Neuron (in vitro differentiated cells): Measurements from ENCODE around the gene VRK3.
"Not testable (repeated sequence)": the region's sequence is repeated elsewhere in the genome, so short reads cannot be mapped to it uniquely, and the experiment has no call there.

Experiments used
- H2AFZ ChIP-seq: one replicate; pipeline ENCODE4 v1.6.1; 2013; ENCODE audit warnings: low read depth, mild to moderate bottlenecking, inconsistent platforms, low read length, moderate library complexity
- H3K27me3 ChIP-seq: one replicate; pipeline ENCODE4 v1.6.1; 2013; ENCODE audit warnings: low read length; ENCODE audit not compliant: insufficient read depth
- H3K36me3 ChIP-seq: one replicate; pipeline ENCODE4 v1.6.1; 2013; ENCODE audit warnings: low read length; ENCODE audit not compliant: insufficient read depth
- H3K4me1 ChIP-seq: one replicate; pipeline ENCODE4 v1.6.1; 2013; ENCODE audit warnings: low read length; ENCODE audit not compliant: insufficient read depth
- H3K4me3 ChIP-seq: 2 replicates; pipeline ENCODE4 v1.5.1; 2013; ENCODE audit warnings: mild to moderate bottlenecking, low read length, moderate library complexity
- H3K9me3 ChIP-seq: one replicate; pipeline ENCODE4 v1.6.1; 2013; ENCODE audit warnings: low read length

The VRK3 gene

DNA sequence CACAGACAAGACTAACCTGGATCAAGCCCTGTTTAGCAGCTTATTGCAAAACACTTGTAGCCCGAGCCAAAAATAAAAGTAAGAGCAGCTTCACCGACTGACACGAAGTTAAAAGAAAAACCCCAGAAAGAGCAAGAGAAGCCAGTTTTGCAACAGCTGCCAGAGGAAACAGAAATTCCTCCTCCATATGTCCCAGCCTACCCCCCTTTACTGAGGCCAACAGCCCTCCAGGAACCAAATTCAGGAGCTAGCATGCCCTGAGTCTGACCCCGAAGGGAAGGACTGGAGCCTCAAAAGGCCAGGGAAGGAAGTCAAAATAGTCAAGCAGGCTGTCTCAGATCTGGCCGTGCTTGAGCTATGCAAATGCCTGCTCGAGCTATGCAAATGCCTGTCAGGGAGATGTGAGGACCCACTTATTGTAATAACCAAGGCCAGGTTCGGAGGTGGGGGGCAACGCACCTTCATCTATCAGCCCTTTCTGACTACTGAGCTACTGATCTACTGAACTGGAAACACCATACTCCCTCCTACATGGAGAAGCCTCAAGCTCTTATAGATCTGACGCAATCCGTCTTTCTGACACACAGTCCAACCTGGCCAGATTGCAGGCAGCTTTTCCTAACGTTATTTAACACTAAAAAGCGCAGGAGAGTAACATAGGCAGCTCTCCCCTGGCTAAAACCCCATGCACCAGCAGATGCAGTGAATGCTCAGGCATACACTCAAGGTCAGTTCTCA, 70.9 kb downstream of the VRK3 start:
- H3K27me3 ChIP-seq, result no peaks in the 10 kb centered on the region

DNA sequence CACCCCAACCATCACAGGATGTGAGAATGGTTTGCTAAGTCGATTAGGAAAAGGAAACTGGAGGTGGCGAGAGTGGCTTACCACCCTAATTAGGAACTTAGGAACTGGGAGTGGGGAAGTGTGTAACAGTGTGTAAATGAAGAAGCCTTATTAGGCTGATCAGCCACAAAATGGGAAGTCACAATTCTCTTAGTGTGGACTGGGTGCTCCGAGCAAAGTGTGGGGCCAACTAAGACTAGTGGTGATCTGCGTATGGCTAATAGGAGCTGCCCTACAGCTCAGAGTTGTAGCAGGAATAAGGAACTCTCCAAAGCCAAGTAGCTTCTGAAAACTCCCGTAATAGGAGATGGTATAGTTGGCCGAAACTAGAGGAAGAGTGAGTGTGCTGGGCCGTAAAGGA, 71.8 kb downstream of the VRK3 start:
- Histone ChIP-seq H3K27me3 (no peaks in the 10 kb centered on the region), H3K36me3 (no peaks in the 10 kb centered on the region), H3K4me3 (no peak overlapping the region), H3K9me3 (no peaks in the 10 kb centered on the region), H3K4me1 (peaks cover 17% of the 10 kb centered on the region), H2AFZ (no peak overlapping the region)

More for the DNA sequence above, 70.9 kb downstream of the VRK3 start:
- Histone ChIP-seq H3K4me3 (no peak overlapping the region), H2AFZ (no peak overlapping the region), H3K36me3 (no peaks in the 10 kb centered on the region), H3K9me3 (no peaks in the 10 kb centered on the region), H3K4me1 (peaks cover 17% of the 10 kb centered on the region)

- H3K4me1 ChIP-seq, result peaks cover 17% of the 10 kb centered on the region
- H3K9me3 ChIP-seq, result no peaks in the 10 kb centered on the region
- no peaks in the 10 kb centered on the region for H3K36me3 ChIP-seq
- H3K4me3 ChIP-seq, result no peak overlapping the region
- no peaks in the 10 kb centered on the region for H3K27me3 ChIP-seq
- no peak overlapping the region for H2AFZ ChIP-seq
These were observed 72.3 kb downstream of the VRK3 start for GRCh38 chr19:49952906-49953305.

DNA sequence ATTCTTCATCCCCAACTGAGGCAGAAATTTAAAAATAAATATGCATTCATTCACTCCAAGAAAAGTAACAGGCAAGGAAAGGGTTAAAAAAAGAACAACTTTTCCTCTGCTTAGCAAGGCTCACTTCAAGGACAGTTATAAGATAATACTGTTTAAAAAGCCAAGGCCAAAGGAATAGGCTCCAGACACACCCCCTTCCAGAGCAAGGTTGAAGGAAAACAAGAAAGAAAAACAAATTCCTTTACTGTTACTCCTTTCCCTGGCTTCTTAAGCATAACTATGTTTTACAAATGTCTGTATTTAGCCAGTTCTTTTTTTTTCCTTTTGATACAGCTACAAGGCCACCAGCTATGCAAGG, 72.7 kb downstream of the VRK3 start:
- Histone ChIP-seq H3K27me3 (no peaks in the 10 kb centered on the region), H3K4me1 (peaks cover 17% of the 10 kb centered on the region), H2AFZ (no peak overlapping the region), H3K4me3 (no peak overlapping the region), H3K36me3 (no peaks in the 10 kb centered on the region), H3K9me3 (no peaks in the 10 kb centered on the region)

DNA sequence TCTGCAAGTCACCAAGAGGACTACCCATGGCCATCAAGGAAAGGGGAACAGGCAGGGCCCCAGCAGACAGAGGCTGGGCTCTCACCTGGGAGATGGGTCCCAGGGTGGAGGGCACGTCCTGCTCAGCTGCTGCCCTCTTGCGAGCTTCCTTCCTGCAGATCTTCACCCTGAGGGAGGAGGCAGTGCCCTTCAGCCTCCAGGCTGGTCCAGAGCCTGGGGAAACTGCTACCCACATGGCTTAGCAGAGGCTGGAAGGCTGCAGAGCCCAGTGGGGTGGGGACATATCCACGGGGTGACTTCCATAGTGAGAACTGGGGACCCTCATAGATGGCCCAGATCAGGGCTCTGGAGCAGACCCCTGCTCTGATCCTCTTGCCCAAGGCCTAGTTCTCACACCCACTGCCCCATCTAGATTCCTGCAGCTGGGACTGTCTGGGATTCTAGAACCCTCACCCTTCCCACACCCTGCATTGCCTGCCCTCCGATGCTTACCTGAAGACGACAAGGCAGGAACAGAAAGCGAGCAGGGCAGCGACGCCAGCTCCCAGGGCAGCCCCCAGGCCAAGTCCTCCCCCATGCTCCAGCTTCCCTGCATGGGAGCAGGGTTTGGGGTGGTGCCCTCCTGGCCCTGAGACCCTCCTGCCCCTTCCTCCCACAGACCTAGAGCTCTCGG, 73.2 kb downstream of the VRK3 start:
- Histone ChIP-seq H3K27me3 (no peaks in the 10 kb centered on the region), H3K36me3 (no peaks in the 10 kb centered on the region), H3K4me3 (no peak overlapping the region), H2AFZ (no peak overlapping the region), H3K9me3 (no peaks in the 10 kb centered on the region), H3K4me1 (peaks cover 17% of the 10 kb centered on the region)

GRCh38 chr19:49950956-49951526, 74.1 kb downstream of the VRK3 start:
- Histone ChIP-seq H3K36me3 (no peaks in the 10 kb centered on the region), H3K9me3 (no peaks in the 10 kb centered on the region), H2AFZ (no peak overlapping the region), H3K4me1 (peaks cover 17% of the 10 kb centered on the region), H3K27me3 (no peaks in the 10 kb centered on the region), H3K4me3 (no peak overlapping the region)

DNA sequence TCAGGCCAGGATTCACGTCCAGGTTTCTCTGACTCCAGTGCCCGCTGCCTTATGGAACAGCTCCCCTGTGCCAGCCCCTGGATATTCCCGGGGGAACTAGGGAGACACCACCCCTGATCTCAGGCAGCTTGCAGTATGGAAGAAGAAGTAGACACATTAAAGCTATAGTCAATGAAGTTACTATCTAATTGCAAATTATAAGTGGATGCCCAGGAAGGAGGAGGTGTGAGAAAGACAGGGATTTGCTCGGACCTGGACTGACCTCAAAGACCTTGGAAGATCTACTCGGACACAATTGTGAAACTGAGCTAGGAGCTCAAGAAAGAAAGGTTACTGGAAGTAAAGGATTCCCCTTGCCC, 74.6 kb downstream of the VRK3 start:
- Histone ChIP-seq H3K4me1 (peaks cover 17% of the 10 kb centered on the region), H3K9me3 (no peaks in the 10 kb centered on the region), H3K36me3 (no peaks in the 10 kb centered on the region), H3K4me3 (no peak overlapping the region), H2AFZ (no peak overlapping the region), H3K27me3 (no peaks in the 10 kb centered on the region)

DNA sequence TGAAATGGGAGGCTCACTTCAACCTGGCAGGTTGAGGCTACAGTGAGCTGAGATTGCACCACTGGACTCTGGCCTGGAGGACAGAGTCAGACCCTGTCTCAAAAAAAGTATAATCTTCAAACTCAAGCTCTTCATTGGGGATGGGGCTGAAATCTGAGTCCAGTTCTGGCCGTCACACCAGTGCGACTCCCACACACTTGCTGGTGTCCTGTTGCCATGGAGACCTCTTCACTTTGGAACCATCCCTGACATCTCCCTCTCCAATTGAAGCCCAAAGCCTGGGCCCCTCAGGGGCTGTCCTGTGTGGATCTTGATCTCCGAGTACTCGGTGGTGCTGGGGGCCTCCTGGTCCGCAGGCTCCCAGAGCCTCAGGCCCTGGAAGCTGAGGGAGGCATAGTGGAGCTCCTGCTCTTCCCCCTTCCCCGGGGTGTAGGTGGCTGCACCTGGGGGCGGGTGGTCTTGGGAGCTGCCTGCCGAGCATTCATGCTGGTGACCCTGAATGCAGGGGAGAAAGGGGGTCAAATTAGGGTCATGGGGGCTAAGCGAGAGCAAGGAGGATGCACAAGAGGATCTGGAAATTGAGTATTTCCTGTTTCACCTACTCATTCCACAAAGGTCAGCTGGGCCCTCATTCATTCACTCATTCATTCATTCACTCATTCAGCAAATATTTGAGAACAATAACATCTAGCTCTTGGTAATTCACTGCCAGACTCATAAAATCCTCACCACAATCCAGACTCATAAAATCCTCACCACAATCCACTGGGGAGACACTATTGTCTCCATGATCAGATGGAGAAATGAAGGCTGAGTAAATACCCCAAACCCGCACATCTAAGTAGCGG, 75.2 kb downstream of the VRK3 start:
- Histone ChIP-seq H3K9me3 (no peaks in the 10 kb centered on the region), H2AFZ (no peak overlapping the region), H3K36me3 (no peaks in the 10 kb centered on the region), H3K27me3 (no peaks in the 10 kb centered on the region), H3K4me1 (peaks cover 17% of the 10 kb centered on the region), H3K4me3 (no peak overlapping the region)

GRCh38 chr19:49946415-49946814, 78.8 kb downstream of the VRK3 start:
- Histone ChIP-seq H3K4me1 (peaks cover 13% of the 10 kb centered on the region), H3K4me3 (no peak overlapping the region), H3K27me3 (peaks cover 2% of the 10 kb centered on the region), H3K36me3 (no peaks in the 10 kb centered on the region), H3K9me3 (no peaks in the 10 kb centered on the region), H2AFZ (no peak overlapping the region)

GRCh38 chr19:49944567-49944966, 80.6 kb downstream of the VRK3 start:
- H3K4me3 ChIP-seq, H3K27me3 ChIP-seq, H2AFZ ChIP-seq, H3K9me3 ChIP-seq, H3K36me3 ChIP-seq, H3K4me1 ChIP-seq: not testable (repeated sequence)

DNA sequence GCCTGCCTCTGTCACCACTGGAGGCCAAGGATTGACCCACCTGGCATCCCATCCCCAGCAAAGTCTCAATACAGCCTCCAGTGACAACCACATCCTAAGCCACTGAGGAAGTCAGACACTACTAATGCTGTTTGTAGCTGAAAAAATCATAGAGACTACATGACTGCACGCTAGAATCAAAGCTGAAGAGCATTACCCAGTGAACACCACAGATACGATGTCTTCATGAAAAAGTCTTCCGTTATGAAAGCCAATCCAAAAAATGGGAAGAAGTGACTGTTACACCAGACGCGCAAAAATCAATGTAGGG, 84.7 kb downstream of the VRK3 start:
- Histone ChIP-seq H3K4me1 (peaks cover 10% of the 10 kb centered on the region), H2AFZ (no peak overlapping the region), H3K9me3 (no peaks in the 10 kb centered on the region), H3K27me3 (peaks cover 2% of the 10 kb centered on the region), H3K4me3 (no peak overlapping the region), H3K36me3 (no peaks in the 10 kb centered on the region)

DNA sequence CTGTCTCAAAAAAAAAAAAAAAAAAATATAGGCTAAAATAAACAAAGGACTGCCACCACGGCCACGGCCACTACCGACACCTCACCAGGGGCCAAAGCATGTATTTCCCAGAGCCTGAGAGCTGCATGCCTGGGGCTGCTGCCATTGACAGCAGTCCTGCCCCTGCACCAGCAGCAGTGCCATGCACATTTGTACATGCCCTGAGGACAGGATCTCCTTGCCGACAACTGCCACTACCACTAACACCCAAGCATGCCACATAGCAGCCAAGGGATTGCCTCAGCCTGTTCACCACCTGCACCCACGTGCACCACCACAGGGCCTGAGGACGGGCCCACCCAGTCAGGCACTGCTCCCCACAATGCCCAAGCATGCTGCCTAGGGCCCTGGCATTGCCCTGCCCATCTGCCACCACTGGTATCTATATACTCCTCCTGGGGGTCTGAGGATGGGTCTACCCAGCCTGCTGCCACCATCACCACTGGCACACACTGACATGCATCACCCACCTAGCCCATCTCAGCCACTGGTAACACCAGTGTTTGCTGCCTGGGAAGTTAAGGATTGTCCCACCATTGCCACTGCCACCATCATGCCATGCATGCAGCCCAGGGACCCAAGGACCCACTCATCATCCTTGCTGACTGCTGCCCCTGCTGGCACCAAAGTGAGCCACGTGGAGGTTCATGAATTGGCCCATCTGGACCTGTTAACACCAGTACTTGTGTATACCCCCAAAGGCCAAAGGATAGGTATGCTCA, 85.3 kb downstream of the VRK3 start:
- Histone ChIP-seq H3K4me1 (peaks cover 10% of the 10 kb centered on the region), H3K36me3 (no peaks in the 10 kb centered on the region), H3K4me3 (no peak overlapping the region), H3K9me3 (no peaks in the 10 kb centered on the region), H3K27me3 (peaks cover 2% of the 10 kb centered on the region), H2AFZ (no peak overlapping the region)
